H1 (cell line): ENCODE data around the gene CACNG4. TPM values are rescaled to one million over a fixed set of nuclear protein-coding genes. Genes with fewer than 3 reads are reported as not detected.

ENCODE experiments used
- RAD21 ChIP-seq, 2 experiments: IDR thresholded peaks in 1 of 2; conservative IDR thresholded peaks in 1 of 2; 2 replicates each; pipeline ENCODE4 v1.6.1; 2011; ENCODE audit warnings: low read depth in 2 of 2, low read length in 2 of 2, improper control_type of control experiment in 1 of 2, inconsistent platforms in 1 of 2, mild to moderate bottlenecking in 1 of 2, moderate library complexity in 1 of 2
- SP1 ChIP-seq: IDR thresholded peaks from 2 replicates; pipeline ENCODE4 v1.6.1; 2011; ENCODE audit warnings: low read depth, low read length
- TAF7 ChIP-seq: optimal IDR thresholded peaks from 2 replicates; pipeline ENCODE3; 2011; ENCODE audit warnings: low read depth, mild to moderate bottlenecking, inconsistent platforms, low read length, moderate library complexity, borderline replicate concordance
- polyA plus RNA-seq, 7 experiments: library from polyadenylated mRNA; depleted of rRNA in 3 of 7; stranded (reverse) in 5 of 7; unstranded in 2 of 7; fragments of >200 nt in 5 of 7; fragments of 200-250 nt in 2 of 7; gene quantifications; 1 replicate in 5 of 7; 2 replicates in 1 of 7; 4 replicates in 1 of 7; pipeline versions ENCODE4 v1.2.1 to v1.2.3, GENCODE V29; 2011 to 2013; ENCODE audit warnings: missing spikeins in 2 of 7, mixed read lengths in 2 of 7
- total RNA-seq: library from RNA; stranded (reverse); fragmentation: NEBNext Ultra II Directional; extraction: Animal tissue kit (Norgen Biotek cat#: 25700); gene quantifications from 2 replicates; pipeline ENCODE4 v1.2.1, GENCODE V29; 2021

The CACNG4 gene
- total and polyA plus RNA-seq, 2 of the 8 experiments (the other 6 are each of a cell fraction or from before 2014, with no cell fraction given), result 3.6 to 5.6 TPM

- TF ChIP-seq RAD21 (IDR thresholded peaks at IDR 0.05 in 1 of 2, conservative IDR thresholded peaks at IDR 0.05 in 1 of 2; ENCODE audit: low read depth in 2 of 2, low read length in 2 of 2) (no peak), TAF7 (no peak), SP1 (no peak)
- TF ChIP-seq, all 59 proteins: peak for 0
Observed at GRCh38 chr17:66984730-66985129, 20.2 kb downstream of the CACNG4 start (continued).
